Inferior parietal cortex (tissue), 1 donor: ENCODE data around the gene RNF114.
"Not testable (repeated sequence)": the region's sequence is repeated elsewhere in the genome, so short reads cannot be mapped to it uniquely, and the experiment has no call there.

Experiments used
- DNase-seq: peaks from one replicate; pipeline ENCODE4 v3.0.0-alpha.2; 2016; ENCODE audit errors: extremely low spot score

RNF114 gene

DNA sequence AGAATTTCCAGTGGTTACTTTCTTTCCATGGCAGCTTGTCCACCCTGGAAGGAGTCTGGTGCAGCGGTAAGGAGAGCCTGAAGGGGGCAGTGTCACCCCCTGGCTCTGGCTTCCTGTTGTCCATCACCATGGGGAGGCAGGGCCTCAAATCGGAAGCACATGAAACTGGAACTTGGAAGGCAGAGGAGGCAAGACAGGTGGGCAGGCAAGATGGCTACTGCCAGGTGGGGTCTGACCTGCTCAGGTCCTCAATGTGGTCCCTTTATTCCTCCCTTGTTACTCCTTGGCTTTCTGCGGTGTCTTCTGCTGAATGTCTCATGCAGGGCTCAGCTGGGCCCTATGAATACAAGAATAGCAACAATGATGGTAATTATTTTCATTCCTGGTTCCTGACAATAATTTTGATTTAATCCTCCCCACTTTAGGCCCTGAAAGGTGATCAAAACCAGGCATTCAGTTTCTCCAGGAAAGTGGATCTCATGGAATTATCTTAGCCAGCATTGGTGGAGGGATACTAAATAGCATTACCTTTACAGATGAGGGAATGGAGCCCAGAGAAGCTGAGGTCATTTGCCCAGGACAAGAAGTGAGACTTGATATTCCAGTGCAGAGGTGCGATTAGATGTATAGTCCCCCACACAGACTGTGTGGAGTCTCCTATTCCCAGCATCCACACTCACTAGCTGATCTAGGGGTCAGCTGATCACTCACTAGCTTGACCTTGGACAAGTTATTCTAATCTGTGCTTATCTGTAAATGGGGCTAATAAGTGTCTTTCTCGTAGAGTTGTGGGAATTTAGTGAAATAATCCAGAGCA is 29.0 kb downstream of the RNF114 start:
- peak; percentile 24 for DNase-seq

- no peak for DNase-seq
Measured at GRCh38 chr20:49965781-49966305, 29.6 kb downstream of the RNF114 start.

DNA sequence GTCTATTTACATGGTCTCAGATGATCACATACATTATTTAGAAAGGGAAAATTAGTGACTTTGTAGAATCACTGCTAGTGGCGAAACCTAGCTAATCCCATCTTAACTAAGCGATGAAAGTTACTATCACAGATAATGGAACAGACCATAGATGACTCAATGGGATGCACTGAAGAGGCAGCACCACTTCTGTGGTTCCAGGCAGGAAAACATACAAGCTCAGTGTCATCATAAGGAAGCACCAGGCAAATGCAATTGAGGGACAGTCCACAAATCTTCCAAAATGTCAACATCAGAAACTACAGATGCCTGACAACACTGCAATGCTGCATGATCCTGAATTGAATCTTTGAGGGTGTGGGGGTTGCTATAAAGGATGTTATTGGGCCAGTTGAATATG is 30.7 kb downstream of the RNF114 start:
- DNase-seq, result no peak

GRCh38 chr20:49969234-49969633 is 33.0 kb downstream of the RNF114 start:
- DNase-seq, result no peak

GRCh38 chr20:49969946-49970345 is 33.7 kb downstream of the RNF114 start:
- DNase-seq, result no peak

- DNase-seq, result no peak
Measured at GRCh38 chr20:49970498-49970897, 34.3 kb downstream of the RNF114 start.

DNA sequence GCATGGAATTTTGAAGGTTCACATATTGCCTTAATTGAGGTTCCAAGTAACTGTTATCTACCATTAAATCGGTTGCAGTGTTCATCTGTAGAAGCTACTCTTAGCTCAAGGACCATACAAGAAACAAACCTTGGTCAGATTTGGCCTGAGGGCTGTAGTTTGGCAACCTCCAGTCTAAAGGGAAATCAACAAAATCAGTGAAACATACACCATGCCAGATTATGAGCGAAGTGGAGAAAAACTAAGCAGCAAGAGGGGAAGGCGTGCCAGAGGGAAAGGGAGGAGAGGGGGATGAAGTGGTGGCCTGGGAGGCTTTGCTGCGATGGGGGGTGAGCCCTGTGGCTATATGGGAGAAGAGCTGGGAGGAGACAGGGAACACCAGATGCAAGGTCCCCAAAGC is 37.8 kb downstream of the RNF114 start:
- DNase-seq, result no peak

DNA sequence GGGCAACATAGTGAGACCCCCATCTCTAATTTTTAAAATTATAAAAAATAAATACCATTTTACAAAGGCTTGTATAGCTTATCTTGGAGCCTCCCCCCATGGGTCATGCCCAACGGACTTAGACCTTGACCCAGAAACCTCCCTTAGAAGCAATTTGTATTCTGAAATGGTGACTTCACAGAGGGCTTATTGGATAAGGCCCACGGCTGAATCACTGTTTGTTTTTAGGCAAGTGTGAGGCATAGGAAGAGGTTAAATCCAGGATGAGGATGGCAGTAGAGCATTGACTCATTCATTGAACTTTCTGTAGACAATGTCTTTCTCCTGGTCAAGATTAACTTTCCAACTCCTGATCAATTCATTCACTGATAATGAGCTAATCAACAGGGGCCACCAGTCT is 40.3 kb downstream of the RNF114 start:
- no peak for DNase-seq

DNA sequence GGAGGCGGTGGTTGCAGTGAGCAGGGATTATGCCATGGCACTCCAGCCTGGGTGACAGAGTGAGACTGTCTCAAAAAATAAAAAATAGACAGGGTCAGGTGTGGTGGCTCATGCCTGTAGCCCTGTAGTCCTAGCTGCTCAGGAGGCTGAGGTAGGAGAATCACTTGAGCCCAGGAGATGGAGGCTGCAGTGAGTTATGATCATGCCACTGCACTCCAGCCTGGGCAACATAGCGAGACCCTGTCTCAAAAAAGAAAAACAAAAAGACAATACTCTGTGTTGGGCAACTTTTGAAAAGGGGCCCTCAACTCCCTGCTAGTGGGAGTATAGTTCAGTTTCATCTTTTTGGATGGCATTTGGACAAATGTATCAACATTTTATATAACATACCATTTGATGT is 41.5 kb downstream of the RNF114 start:
- not testable (repeated sequence) for DNase-seq

GRCh38 chr20:49978685-49979029 is 42.5 kb downstream of the RNF114 start:
- no peak for DNase-seq

DNA sequence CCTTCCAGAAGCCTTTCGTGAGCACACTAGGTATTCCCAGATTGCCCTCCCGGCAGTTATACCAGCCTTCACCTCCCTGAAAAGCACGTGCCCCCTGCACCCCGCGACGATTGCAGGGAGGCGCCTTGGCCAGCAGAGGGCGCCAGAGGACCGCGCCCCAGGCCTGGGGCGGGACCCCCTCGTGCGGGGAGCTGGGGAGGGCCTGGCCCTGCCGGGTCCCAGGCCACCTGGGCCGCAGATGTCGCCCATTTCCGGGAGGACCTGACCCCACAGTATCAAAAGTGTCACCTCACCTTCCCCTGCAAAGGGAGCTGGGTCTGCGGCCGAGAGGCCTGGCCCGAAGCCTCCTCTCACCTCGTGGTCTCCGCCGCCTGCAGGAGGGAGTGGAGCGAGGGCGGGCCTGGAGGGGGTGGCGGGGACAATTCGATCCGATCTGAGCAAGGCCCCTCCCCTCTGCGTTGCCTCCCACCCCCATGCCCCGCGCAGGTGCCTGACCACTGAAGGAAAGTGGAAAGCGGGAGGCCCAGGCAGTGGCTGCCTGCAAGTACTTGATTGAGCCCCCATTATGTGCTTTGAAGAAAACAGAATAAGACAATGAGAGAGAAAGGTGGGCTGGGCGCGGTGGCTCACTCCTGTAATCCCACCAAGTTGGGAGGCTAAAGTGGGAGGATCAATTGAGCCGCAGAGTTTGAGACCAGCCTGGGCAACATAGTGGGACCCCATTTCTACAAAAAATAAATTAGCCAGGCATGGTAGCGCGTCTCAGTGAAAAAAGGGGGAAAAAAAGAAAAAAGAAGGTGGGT is 43.0 kb downstream of the RNF114 start:
- peak; percentile 82 for DNase-seq

DNA sequence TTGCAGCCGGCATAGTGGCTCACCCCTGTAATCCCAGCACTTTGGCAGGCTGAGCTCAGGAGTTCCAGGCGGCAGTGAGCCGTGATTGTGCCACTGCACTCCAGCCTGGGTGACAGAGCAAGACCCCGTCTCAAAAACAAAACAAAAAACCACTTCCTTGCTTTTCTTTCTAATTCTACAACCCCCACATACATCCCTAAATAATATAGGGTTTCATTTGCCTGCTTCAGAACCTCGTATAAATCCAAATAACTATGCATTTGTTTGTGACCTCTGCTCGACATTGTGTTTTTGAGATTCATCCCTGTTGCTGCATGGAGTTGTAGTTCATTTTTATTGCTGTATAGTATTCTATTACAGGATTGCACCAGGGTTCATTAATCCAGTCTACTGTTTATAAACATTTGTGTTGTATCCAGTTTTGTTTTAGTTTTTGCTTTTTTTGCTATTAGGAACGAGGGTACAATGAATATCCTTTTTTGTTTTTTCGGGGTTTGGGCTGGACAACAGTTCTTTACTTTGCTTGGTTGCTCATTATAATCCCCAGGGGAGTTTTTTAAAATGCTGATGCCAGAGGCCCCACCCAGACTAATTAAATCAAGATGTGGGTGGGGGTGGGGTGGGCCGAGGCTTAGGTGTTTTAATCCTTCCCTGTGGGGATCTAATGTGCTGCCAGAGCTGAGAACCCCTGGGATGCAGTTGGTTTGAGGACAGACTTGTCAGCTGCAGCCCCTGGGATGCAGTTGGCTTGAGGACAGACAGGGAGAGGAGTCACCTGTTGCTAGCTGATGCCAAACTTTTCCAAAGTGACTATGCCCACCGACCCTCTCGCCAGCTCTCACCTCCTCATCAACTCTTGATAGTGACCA is 44.2 kb downstream of the RNF114 start:
- no peak for DNase-seq

- DNase-seq, result no peak
Measured at GRCh38 chr20:49981218-49982071, 45.2 kb downstream of the RNF114 start.

DNA sequence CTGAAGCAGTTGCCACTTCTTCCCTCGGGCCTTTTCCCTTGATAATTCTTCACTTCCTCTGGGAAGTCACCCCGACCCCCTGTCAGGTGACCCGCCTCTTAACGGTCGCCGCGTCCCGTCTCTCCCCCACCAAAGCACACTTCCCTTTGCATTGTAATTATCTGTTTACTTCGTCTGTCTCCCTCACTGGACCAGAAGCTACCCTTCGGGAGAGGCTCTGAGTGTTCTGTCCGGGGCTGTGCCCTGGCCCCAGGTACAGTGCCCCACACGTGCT is 45.8 kb downstream of the RNF114 start:
- DNase-seq, result no peak

DNA sequence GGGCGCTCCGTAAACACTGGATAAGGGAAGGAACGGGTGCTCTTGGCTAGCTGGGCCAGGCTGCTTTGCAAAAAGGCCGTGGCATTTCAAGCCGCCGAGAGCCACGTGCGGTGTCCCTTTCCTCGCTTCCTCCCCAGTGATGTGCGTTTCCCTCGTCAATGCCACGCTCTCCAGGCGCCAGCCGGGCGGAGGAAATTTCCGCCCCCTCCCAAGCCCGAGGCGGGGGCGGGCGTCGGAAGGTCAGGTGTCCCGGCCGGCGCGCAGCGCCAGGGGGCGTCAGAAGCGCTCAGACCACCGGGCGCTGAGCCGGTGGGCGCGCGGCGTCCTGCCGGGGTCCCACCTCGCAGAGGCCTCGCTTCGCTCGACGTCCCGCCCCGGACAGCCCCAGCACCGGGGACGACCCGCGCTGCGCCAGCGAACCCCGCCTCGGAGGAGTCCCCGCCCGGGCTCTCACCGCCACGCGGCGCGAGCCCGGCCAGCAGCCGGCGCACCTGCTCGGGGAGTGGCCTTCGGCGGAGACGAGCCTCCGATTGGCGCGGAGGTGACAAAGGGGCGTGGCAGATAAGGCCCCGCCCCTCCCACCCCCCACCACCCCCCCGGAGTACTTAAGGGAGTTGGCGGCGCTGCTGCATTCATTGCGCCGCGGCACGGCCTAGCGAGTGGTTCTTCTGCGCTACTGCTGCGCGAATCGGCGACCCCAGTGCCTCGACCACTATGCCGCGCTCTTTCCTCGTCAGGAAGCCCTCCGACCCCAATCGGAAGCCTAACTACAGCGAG is 46.3 kb downstream of the RNF114 start, which contains the start of gene SNAI1:
Gene SNAI1, plus strand, starts transcription at position 635 of the 777 bp plus-strand sequence. Its CDS starts 80 bp downstream, at position 715.
- DNase-seq, result peak; percentile 72

GRCh38 chr20:49983123-49983847 is 47.1 kb downstream of the RNF114 start:
- DNase-seq, result no peak

- DNase-seq, result no peak
Measured at GRCh38 chr20:49983848-49984408, 47.7 kb downstream of the RNF114 start.

DNA sequence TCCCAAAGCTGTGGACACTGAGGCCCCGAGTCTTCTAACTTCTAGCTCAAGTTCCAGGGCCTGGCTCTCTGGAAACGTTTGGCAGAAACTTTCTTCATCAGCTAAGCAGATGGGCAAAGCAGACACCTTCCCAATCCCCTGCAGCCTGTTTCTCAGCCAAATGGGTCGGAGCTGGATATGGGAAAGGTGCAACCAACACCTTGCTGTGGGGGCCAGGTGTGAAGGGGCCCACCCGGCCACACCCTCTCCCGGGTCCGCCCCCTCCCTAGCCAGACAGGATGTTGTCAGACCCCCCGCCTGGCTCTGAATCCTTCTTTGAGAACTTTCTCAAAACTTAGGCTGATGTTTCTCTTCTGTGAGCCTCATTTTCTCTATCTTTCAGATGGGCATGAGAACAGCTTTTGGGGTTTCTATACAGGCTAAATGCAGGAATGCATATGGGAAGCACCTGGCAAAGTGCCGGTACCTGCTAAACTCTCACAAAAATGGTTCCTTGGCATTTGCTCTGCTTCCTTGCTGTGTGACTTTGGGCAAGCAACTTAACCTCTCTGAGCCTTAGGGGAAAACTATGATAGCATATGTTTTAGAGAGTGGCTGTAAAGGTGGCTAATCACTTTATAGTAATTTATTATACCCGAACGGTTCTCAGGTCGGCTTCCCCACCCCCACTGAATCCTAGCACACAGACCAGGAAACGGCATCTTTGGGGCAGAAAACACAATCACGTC is 48.4 kb downstream of the RNF114 start:
- DNase-seq, result no peak

- no peak for DNase-seq
Measured at GRCh38 chr20:49985157-49985556, 49.0 kb downstream of the RNF114 start.
